Uterus (tissue), 4 donors: Measurements from ENCODE around the gene TRIO. TPM values are rescaled to one million over a fixed set of nuclear protein-coding genes. Genes with fewer than 3 reads are reported as not detected.

Source experiments
- DNase-seq, 2 donors: peaks; one replicate each; pipeline ENCODE4 v3.0.0-alpha.2; 2019 to 2020
- H3K27ac ChIP-seq, 2 donors: fragments of 200-600 bp; sonication (generic); 1 replicate in 1 of 2; 2 replicates in 1 of 2; pipeline ENCODE4 v1.5.1; 2016 to 2018
- H3K27me3 ChIP-seq, 2 donors: fragments of 200-600 bp; sonication (generic); one replicate each; pipeline ENCODE4 v1.5.1; 2018 to 2019; ENCODE audit warnings: control low read depth in 1 of 2
- H3K36me3 ChIP-seq, 2 donors: fragments of 200-600 bp; sonication (generic); one replicate each; pipeline ENCODE4 v1.5.1; 2019; ENCODE audit warnings: control low read depth in 1 of 2
- H3K4me1 ChIP-seq, 2 donors: fragments of 200-600 bp; sonication (generic); one replicate each; pipeline ENCODE4 v1.5.1; 2018 to 2019; ENCODE audit warnings: control low read depth in 1 of 2
- H3K4me3 ChIP-seq, 2 donors: fragments of 200-600 bp; sonication (generic); 1 replicate in 1 of 2; 2 replicates in 1 of 2; pipeline ENCODE4 v1.5.1; 2018 to 2019; ENCODE audit warnings: mild to moderate bottlenecking in 1 of 2
- H3K9me3 ChIP-seq, 2 donors: fragments of 200-600 bp; sonication (generic); one replicate each; pipeline ENCODE4 v1.5.1; 2019; ENCODE audit warnings: control low read depth in 1 of 2
- CTCF ChIP-seq, 4 experiments: fragments of 200-600 bp in 2 of 4; fragments of 450-650 bp in 2 of 4; sonication (generic) in 2 of 4; IDR thresholded peaks; one replicate each; pipeline ENCODE4 v1.5.1; 2016 to 2019; ENCODE audit warnings: antibody characterized with exemption in 4 of 4, mild to moderate bottlenecking in 2 of 4, moderate library complexity in 1 of 4
- POLR2A ChIP-seq, 2 donors: fragments of 450-650 bp; IDR thresholded peaks; one replicate each; pipeline ENCODE4 v1.6.1; 2016; ENCODE audit warnings: antibody characterized with exemption in 2 of 2, mild to moderate bottlenecking in 1 of 2, moderate library complexity in 1 of 2
- intact Hi-C: fragments of 100-400 bp; cut with DNase I; formaldehyde crosslinking; loops from one replicate; pipeline ENCODE4 v1.15.1; 2023; ENCODE audit warnings: low total_unique reads
- total RNA-seq, 4 donors: library from RNA; depleted of rRNA in 3 of 4; stranded (reverse); fragments of >200 nt in 3 of 4; gene quantifications; one replicate each; pipeline versions ENCODE4 v1.1.0 to v1.2.4, GENCODE V29; 2014 to 2023
- donor health status: DM: yes; HTN: yes; CAD: no.

Gene TRIO
- total RNA-seq, 4 donors from 2014 or later, result 93.5 to 234 (median 207) TPM

GRCh38 chr5:14190194-14191164 lies 47.3 kb downstream of the TRIO start:
- H3K4me3 ChIP-seq, result no peak overlapping the region
- intact Hi-C loops, result no loop called here
- peaks cover 1 to 22% of the 10 kb centered on the region in 2 donors for H3K4me1 ChIP-seq

GRCh38 chr5:14191325-14191724 lies 48.2 kb downstream of the TRIO start:
- H3K27me3 ChIP-seq, result no peaks in the 10 kb centered on the region
- no peaks in the 10 kb centered on the region for H3K36me3 ChIP-seq
- no peak for DNase-seq
- no peak overlapping the region for H3K4me3 ChIP-seq
- H3K9me3 ChIP-seq, result no peaks in the 10 kb centered on the region
- peak overlapping the region; percentile 56 to 95 for H3K27ac ChIP-seq
- TF ChIP-seq POLR2A (IDR thresholded peaks at IDR 0.05) (no peak), CTCF (IDR thresholded peaks at IDR 0.05) (no peak)
- peaks cover 0 to 22% of the 10 kb centered on the region in 2 donors for H3K4me1 ChIP-seq
- intact Hi-C loops, result no loop called here

More at GRCh38 chr5:14190194-14191164, 47.3 kb downstream of the TRIO start:
- peak overlapping the region; percentile 56 to 95 for H3K27ac ChIP-seq
- TF ChIP-seq POLR2A (IDR thresholded peaks at IDR 0.05), result no peak
- TF ChIP-seq CTCF (IDR thresholded peaks at IDR 0.05), result no peak
- H3K27me3 ChIP-seq, result no peaks in the 10 kb centered on the region
- no peaks in the 10 kb centered on the region for H3K9me3 ChIP-seq
- no peaks in the 10 kb centered on the region for H3K36me3 ChIP-seq
- DNase-seq, result peak in 1 of 2 donors; percentile 56

DNA sequence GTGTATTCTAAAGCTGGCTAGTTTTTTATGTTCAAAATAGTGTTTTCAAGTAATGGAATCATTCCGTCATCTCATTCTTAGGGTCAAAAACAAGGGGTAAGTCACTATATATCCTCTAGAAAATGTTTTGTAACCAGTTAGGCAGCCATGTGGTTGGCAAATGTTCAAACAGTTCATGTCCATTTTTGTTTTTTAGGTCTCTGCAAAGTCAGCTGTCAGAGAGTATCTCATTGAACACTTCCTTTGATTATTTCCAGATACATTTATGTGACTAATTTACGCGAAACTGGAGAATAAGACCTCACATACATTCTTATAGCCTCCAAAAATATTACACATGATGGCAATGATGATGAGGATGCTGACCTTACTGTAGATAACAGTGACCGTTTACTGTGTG lies 50.4 kb downstream of the TRIO start:
- Histone ChIP-seq H3K27me3 (no peaks in the 10 kb centered on the region), H3K4me1 (peaks cover 7 to 17% of the 10 kb centered on the region in 2 donors), H3K9me3 (no peaks in the 10 kb centered on the region), H3K4me3 (no peak overlapping the region), H3K36me3 (no peaks in the 10 kb centered on the region), H3K27ac (no peak overlapping the region)
- DNase-seq, result no peak
- TF ChIP-seq CTCF (IDR thresholded peaks at IDR 0.05), result no peak
- no peak for TF ChIP-seq POLR2A (IDR thresholded peaks at IDR 0.05)
- intact Hi-C loops, result no loop called here

GRCh38 chr5:14195588-14195987 lies 52.4 kb downstream of the TRIO start:
- TF ChIP-seq CTCF (IDR thresholded peaks at IDR 0.05), result no peak
- TF ChIP-seq POLR2A (IDR thresholded peaks at IDR 0.05), result no peak
- Histone ChIP-seq H3K4me3 (no peak overlapping the region), H3K9me3 (no peaks in the 10 kb centered on the region), H3K4me1 (peaks cover 7 to 10% of the 10 kb centered on the region in 2 donors), H3K27me3 (no peaks in the 10 kb centered on the region), H3K36me3 (no peaks in the 10 kb centered on the region), H3K27ac (no peak overlapping the region)
- intact Hi-C loops, result no loop called here
- no peak for DNase-seq

DNA sequence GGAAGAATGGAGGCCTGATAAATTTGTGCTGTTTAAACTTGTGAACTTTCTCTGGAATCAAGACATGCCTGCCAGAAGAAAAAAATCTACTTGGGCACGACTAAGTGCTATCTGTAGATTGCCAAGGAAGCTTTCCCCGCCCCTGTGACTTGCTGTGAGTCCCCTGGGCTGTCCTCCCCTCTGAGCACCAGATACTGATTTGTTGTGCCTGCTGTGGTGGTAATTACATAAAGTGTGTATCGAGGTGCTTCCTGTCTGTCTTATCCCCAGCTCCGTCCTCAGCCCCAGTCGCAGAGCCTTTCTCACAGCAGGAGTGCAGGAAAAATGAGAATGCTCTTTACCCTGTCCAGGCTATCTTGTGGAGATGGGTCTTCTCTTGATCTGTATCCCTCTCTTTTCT lies 53.9 kb downstream of the TRIO start:
- no peak overlapping the region for H3K4me3 ChIP-seq
- no peak overlapping the region for H3K27ac ChIP-seq
- H3K4me1 ChIP-seq, result peaks cover 7 to 10% of the 10 kb centered on the region in 2 donors
- no peaks in the 10 kb centered on the region for H3K27me3 ChIP-seq
- no peaks in the 10 kb centered on the region for H3K36me3 ChIP-seq
- H3K9me3 ChIP-seq, result no peaks in the 10 kb centered on the region
- TF ChIP-seq POLR2A (IDR thresholded peaks at IDR 0.05) (no peak), CTCF (IDR thresholded peaks at IDR 0.05) (no peak)
- DNase-seq, result no peak
- intact Hi-C loops, result no loop called here
